ENCODE measurements around the gene VEGFA. TPM values are rescaled to one million over a fixed set of nuclear protein-coding genes. Genes with fewer than 3 reads are reported as not detected.

VEGFA gene
- total RNA-seq, 4 donors from 2014 or later = 510 to 1,437 (median 630) TPM

- Histone ChIP-seq H3K36me3 (no peaks in the 10 kb centered on the region), H3K4me3 (replicated peaks in 1 of 3) (no peak overlapping the region), H3K27me3 (no peaks in the 10 kb centered on the region), H3K9me3 (no peaks in the 10 kb centered on the region), H3K27ac (no peak overlapping the region), H3K4me1 (peaks cover 8 to 24% of the 10 kb centered on the region in 2 donors)
- no peak for DNase-seq
- WGBS, 2 donors = 87 to 93% methylated on average over 4 of the region's 4 CpGs
- intact Hi-C loops (cut with DNase I) = no loop called here
- TF ChIP-seq POLR2A (IDR thresholded peaks at IDR 0.05) = no peak
- TF ChIP-seq CTCF (IDR thresholded peaks at IDR 0.05) = no peak
Observed at GRCh38 chr6:43826730-43827129, 56.7 kb downstream of the VEGFA start.

- Histone ChIP-seq H3K4me1 (peaks cover 8 to 24% of the 10 kb centered on the region in 2 donors), H3K4me3 (replicated peaks in 1 of 3) (no peak overlapping the region), H3K27me3 (no peaks in the 10 kb centered on the region), H3K36me3 (no peaks in the 10 kb centered on the region), H3K27ac (no peak overlapping the region), H3K9me3 (no peaks in the 10 kb centered on the region)
- intact Hi-C loops (cut with DNase I) = no loop called here
- no peak for DNase-seq
- 84 to 91% methylated on average over 8 of the region's 10 CpGs for WGBS, 2 donors
- TF ChIP-seq CTCF (IDR thresholded peaks at IDR 0.05) = no peak
- TF ChIP-seq POLR2A (IDR thresholded peaks at IDR 0.05) = no peak
Observed at GRCh38 chr6:43827898-43828297, 57.9 kb downstream of the VEGFA start.

- Histone ChIP-seq H3K9me3 (no peaks in the 10 kb centered on the region), H3K36me3 (no peaks in the 10 kb centered on the region), H3K4me3 (replicated peaks in 1 of 3) (no peak overlapping the region), H3K27me3 (no peaks in the 10 kb centered on the region), H3K27ac (no peak overlapping the region), H3K4me1 (peaks cover 8 to 18% of the 10 kb centered on the region in 2 donors)
- WGBS, 2 donors = 83% methylated on average over 4 of the region's 4 CpGs
- TF ChIP-seq CTCF (IDR thresholded peaks at IDR 0.05) (no peak), POLR2A (IDR thresholded peaks at IDR 0.05) (no peak)
- intact Hi-C loops (cut with DNase I) = no loop called here
- no peak for DNase-seq
Observed at GRCh38 chr6:43828711-43829110, 58.7 kb downstream of the VEGFA start.

- TF ChIP-seq CTCF (IDR thresholded peaks at IDR 0.05) (no peak), POLR2A (IDR thresholded peaks at IDR 0.05) (no peak)
- no peaks in the 10 kb centered on the region for H3K27me3 ChIP-seq
- H3K4me3 ChIP-seq (replicated peaks in 1 of 3) = no peak overlapping the region
- peaks cover under 1 to 10% of the 10 kb centered on the region in 2 donors for H3K4me1 ChIP-seq
- 84 to 85% methylated on average over 7 of the region's 7 CpGs for WGBS, 2 donors
- H3K36me3 ChIP-seq = no peaks in the 10 kb centered on the region
- DNase-seq = no peak
- no peaks in the 10 kb centered on the region for H3K9me3 ChIP-seq
- intact Hi-C loops (cut with DNase I) = no loop called here
- no peak overlapping the region for H3K27ac ChIP-seq
Observed at GRCh38 chr6:43829470-43829869, 59.5 kb downstream of the VEGFA start.

- DNase-seq = no peak
- Histone ChIP-seq H3K4me1 (peaks cover 3 to 5% of the 10 kb centered on the region in 2 donors), H3K36me3 (no peaks in the 10 kb centered on the region), H3K27ac (no peak overlapping the region), H3K27me3 (no peaks in the 10 kb centered on the region), H3K9me3 (no peaks in the 10 kb centered on the region), H3K4me3 (replicated peaks in 1 of 3) (no peak overlapping the region)
- intact Hi-C loops (cut with DNase I) = no loop called here
- 73 to 83% methylated on average over 4 to 5 of the region's 8 CpGs for WGBS, 2 donors
- no peak for TF ChIP-seq POLR2A (IDR thresholded peaks at IDR 0.05)
- TF ChIP-seq CTCF (IDR thresholded peaks at IDR 0.05) = no peak
Observed at GRCh38 chr6:43830775-43831174, 60.8 kb downstream of the VEGFA start.
